IPS-18c (cell line): ENCODE data around the gene PDE8B.

Experiments used
- H3K4me3 ChIP-seq: 2 replicates; pipeline ENCODE4 v1.7.0; 2013; ENCODE audit warnings: low read depth, mild to moderate bottlenecking, low read length, moderate library complexity; ENCODE audit not compliant: insufficient read depth
- H3K9me3 ChIP-seq: one replicate; pipeline ENCODE4 v1.6.1; 2013; ENCODE audit warnings: mild to moderate bottlenecking, low read length, moderate library complexity; ENCODE audit not compliant: control insufficient read depth, insufficient read depth

Gene PDE8B

DNA sequence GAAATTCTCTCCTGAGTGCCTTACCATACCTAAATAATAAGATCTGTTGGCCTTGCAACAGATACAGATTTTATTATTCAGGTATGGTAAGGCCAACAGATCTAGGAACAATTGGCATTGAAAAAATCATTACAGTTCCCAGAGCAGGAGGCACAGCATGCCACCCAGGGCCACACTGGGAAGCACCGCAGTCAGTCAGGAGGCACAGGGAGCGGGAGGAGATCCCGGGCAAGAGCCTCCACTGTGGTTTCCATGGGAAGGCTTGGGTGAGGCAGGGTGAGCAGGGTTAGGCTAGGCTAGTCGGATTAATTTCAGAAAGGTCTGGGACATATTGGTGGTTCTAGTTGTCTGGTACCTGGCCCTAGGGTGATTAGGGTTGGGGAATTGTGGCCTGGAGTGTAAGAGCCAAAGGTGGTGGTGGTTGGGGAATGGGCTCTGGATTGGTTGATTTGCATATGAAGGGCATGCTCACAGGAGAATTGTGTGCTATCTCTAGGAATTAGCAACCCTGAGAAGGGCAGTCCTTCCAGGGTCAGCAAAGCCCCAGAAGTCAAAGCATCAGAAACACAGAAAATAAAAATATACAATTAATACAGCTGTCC, 111.4 kb downstream of the PDE8B start:
- Histone ChIP-seq H3K9me3 (no peaks in the 10 kb centered on the region), H3K4me3 (no peak overlapping the region)

DNA sequence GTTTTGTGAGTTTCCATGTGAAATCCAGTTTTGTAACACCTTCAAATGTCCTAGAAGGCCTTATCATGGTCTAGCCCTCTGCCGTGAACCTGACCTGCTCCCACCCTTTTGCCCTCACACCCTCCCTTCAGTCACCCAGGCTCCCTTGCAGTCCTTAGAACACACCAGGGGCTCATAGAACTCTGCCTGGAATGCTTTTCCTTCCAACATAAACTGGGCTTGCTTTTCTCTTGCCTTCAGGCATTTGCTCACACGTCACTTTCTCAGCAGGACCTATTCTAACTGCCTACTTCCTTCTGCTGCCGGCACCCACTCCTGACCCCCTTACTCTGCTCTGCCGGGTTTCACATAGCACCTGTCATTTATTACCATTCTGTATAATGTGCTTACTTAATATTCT, 111.9 kb downstream of the PDE8B start:
- Histone ChIP-seq H3K4me3 (no peak overlapping the region), H3K9me3 (no peaks in the 10 kb centered on the region)

DNA sequence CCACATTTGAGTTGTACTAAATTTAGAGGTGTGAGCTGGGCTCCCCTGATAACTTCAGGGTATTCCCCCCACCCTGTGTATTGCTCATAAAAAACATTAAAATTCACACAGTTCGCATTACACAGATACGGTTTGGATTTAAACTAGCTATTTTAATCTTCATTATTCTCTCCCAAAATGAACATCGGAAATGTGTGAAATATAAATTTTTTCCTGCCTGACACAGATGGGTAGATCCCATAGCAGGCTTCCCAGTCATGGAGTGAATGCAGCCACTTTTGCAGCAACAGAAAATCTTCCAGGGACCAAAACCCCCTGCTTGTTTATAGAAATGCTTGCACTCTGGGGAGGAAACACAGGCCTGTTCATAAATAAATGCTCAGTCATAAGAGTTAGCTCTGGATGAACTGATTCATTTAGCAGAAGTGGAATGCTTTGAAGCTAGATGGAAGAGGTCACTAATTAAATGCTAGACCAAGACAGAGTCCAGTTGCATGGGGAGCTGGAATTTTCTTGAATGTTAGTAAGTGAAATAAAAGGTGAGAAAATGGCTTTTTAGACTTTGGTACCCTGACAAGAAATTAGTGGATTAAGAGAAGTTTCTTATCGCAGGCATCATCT, 115.6 kb downstream of the PDE8B start:
- no peak overlapping the region for H3K4me3 ChIP-seq
- H3K9me3 ChIP-seq = no peaks in the 10 kb centered on the region

DNA sequence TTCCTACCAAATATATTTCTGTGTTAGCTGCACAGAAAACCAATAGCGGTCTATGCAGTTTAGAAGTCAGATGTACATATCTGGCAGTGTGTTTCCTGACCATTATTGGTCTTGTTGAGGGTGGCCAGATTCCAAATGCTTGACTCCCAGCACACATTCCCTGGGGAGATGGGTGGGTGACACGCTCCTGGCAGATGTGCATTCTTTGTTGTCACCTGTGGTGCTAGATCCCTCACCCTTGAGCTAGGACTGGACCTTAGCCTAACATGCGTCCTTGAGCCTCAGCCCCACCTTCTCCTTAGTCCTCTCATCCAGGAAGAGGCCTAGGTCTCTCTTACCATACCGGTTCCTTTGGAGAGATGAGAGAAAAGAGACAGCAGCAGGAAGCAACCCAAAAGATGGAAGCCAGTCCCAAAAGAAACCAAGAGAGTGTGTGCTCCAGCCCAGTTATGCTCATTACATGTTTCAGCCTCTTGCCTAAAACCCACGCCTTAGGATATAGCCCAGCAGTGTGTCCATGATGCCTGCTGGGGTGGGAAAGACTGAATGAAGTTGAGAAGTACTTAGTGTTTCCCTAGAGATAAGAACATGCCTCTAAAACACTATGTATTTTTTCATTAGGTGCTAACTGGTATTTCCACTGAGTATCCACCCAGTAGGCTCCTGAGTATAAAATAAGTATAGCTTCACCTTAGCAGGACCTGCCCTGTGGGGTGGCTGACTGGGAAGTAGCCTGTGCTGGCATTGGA, 116.7 kb downstream of the PDE8B start:
- no peaks in the 10 kb centered on the region for H3K9me3 ChIP-seq
- no peak overlapping the region for H3K4me3 ChIP-seq

DNA sequence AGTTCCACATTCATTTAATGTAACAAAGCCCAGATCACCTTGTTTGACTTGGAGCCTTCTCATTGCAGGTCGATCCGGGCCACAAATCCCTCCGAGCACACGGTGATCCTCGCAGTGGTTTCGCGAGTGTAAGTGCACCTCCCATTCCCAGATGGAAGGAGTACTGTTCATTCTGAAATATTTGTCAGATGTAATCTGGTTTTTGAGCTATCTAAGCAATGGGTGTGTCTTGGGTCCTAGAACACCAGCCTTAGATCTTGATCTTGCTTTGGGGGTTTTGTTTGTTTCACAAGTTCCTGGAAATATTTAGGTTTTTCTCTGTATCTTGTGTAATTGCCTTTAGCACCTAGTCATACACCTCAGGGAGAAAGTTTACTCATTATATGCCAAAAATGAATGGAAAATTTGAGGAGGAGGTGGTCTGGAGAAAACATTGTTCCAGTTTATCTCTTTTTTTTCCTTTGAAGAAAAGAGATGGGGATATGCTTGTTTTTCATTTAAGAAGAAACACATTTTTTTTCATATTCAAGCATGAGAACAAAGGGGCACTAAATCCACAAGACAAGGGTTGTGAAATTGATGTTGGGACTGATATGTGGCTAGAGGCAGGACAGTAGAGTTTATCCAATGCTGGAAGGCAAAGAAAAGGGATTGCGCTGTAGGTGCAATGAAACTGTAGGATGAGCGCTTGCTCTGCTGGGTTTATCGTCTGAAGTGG, 118.6 kb downstream of the PDE8B start:
- Histone ChIP-seq H3K4me3 (no peak overlapping the region), H3K9me3 (no peaks in the 10 kb centered on the region)

DNA sequence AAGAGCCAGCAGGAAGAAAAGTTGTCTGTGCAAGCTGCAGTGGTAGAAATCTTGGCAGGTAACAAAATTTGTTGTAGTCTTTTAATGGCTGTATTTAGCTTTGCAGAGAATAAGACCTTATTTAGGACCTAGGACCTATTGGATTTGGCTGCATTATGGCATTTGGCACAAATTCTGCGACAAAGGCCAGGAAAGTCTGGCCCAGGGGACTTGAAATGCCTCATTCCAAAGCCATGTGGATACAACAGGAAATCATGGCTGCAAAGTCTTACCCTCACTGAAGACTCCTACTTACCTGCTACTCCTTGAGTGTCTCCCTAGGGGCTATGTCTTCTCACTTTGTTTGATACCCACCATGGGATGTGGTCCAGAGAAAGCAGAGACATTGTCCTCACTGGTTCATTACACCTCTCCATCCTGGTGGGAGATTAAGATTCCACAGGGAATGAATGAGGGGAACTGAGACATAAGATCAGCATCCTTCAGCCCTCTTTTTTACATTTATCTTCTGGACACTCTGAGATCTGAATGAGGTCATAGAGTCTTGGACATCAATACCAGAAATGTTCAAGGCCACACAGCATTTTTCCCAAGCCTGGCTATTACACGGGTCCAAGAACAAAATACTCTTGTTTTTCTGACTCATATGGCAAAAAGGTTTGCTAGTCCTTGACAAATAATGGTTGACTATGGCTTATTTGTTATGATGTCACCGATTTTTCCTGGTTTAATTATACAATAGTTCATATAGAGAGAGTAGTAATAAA, 119.4 kb downstream of the PDE8B start:
- Histone ChIP-seq H3K9me3 (no peaks in the 10 kb centered on the region), H3K4me3 (no peak overlapping the region)

DNA sequence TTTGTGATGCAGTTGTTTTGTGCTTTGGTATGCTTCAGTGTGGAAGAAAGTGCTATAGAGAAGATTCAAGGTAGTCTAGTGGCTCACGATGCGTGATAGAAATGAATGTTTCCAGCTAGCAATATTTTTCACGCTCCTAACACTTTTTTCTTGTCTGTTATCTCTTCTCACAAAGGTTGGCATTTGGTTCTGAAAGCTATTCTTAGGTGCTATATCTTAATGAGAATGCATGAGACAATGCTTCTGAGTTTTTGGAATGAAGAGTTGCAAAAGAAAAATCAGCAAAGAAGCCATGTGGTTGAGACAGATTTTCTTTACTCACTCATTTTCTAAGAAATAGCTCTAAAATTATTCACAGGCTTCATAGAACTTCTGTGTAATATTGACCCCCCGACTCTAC, 122.6 kb downstream of the PDE8B start:
- no peak overlapping the region for H3K4me3 ChIP-seq
- no peaks in the 10 kb centered on the region for H3K9me3 ChIP-seq

DNA sequence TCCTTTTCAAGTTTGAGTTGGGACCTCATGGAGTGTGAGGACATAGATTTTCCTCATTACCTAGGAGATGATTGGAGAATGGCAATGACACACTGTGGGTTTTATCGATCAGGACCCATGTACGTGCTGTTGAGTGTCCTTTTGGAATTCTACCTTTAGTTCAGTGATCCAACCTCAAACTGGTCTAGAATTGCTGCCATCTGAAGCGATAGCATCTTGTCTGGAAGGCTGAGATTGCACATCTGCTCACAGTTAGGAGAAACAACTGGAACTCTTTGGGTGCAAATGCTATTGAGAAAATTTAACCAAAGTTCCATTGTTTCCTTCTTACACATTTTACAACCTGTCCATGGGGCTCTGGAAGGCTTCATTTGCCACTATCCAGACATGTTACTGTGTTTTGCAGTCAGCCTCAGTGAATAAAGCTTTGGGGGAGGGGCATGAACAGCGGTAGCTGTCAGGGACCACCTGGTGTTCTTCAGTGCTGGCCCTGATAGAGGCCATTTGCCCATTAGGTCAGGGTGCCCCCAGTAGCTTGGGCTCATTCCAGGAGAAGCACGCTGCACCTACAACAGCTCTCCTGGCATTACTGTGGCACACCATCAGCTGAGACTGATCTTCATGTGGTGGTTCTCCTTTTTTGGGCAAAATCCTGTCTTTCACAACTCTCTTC, 123.1 kb downstream of the PDE8B start:
- H3K9me3 ChIP-seq = no peaks in the 10 kb centered on the region
- no peak overlapping the region for H3K4me3 ChIP-seq

DNA sequence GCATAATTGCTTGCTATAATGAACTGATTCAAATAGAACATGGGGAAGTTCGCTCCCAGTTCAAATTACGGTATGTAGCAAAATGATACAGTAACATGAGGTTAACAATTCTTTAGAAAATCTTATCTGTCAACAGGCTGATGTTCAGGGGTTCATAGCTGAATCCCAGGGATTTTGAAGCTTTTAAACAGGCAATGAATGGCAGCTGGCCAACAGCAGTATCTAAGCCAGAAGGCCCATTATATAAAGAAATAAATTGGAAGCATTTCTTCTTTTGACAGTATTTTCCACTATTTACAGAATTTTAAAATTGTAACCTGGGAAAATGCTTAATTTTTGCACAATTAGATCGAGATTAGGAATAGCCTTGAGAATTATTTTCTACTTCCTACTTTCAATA, 126.8 kb downstream of the PDE8B start:
- Histone ChIP-seq H3K4me3 (no peak overlapping the region), H3K9me3 (no peaks in the 10 kb centered on the region)

DNA sequence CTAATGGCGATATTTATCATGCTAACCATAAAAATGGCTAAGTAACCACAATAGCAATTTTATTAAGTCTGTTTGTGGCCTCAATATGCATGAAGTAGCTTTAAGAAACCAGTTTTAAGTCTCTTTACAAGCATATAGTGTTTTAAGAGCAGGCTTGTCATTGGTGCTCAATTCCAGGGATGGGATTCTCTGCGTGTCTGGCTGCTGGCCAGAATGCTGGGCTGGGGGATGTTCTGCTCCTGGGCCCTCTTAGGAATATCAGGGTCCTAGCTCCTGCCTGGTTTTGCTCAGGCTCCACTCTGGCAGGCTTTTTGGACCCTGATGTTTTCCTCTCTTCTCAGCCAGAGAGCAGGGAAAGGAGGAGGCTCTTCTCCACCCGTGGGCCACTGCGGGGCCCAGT, 127.2 kb downstream of the PDE8B start:
- Histone ChIP-seq H3K4me3 (no peak overlapping the region), H3K9me3 (no peaks in the 10 kb centered on the region)

DNA sequence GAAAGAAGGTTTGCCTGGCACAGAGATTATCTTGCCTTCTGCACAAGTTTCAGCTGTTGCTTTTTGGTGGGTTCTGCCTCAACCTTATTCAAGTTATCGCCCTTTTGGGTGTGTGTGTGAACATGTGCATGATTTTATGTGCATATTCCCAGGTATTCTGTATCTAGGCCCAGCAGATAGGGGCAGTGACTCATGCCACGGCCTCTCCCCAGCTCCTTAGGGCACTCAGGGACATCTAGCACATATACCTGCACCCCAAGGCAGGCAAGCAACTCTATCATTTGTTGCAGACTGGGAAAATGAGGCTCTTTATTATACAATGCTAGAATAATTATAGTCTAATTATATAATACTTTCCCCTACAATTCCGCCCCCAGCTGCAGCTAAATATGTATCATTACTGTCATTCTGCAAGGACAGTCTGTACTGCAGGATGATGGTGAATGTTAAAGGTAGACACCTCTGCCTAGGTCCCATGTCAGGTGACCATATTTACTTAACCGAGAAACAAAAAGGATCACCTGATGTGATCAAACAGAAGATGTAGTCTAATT, 128.9 kb downstream of the PDE8B start:
- Histone ChIP-seq H3K4me3 (no peak overlapping the region), H3K9me3 (no peaks in the 10 kb centered on the region)

DNA sequence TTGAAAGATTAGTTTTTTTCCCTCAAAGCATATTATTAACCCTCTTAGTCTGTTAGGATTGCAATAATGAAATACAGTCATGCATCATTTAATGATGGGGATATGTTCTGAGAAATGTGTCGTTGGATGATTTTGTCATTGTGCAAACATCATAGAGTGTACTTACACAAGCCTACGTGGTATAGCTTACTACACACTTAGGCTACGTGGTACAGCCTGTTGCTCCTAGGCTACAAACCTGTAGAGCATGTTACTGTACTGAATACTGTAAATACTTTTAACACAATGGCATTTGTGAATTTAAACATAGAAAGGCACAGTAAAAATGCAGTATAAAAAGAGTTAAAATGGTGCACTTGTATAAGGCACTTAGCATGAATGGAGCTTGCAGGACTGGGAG, 132.7 kb downstream of the PDE8B start:
- no peak overlapping the region for H3K4me3 ChIP-seq
- no peaks in the 10 kb centered on the region for H3K9me3 ChIP-seq

DNA sequence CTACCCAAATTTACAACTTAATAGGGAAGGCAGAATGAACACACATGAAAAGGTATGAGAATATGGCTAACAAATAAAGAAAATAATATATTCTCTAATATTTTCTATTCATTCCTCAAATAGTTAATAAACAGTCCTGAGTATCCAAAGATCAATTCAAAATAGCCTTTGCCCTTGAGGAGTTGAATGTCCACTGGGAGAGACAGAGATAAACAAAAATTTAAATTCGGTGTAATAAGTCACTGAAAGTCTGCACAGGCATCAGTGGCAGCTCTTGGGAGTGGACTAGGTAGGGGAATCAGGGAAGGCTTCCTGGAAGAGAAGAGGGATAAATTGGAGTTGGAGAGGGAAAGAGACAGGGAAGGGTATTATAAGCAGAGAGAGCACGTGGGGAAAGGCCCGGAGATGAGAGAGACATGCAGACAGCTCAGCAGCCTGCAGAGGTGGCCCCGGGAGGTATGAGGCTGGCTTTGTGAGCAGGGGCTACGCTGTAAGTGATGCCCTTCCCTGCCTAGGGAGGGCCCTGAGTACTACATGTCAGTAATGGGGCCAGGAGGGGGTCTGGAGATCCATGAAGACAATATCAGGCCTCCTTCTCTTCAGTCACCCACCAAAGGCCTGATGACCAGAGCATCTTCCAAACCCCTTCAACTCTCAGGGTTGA, 137.1 kb downstream of the PDE8B start:
- Histone ChIP-seq H3K4me3 (no peak overlapping the region), H3K9me3 (no peaks in the 10 kb centered on the region)

DNA sequence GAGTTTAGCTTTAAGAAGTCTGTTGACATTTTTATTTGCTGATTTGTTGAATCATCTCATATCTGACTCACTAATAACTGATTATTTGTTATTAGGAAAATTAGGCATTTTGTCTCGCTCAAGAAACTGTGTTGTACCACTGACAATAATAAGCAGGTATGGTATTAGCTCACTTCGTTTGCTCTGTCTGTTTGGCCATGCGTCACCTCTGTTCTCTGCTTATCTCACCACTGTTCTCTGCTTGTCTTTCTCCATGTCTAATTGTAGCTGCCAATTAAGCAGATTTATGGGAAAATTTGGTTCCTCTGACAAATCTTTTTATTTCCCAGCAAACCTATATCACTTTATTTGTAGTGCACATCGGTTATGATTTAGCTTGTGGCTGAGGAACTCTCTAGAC, 142.8 kb downstream of the PDE8B start:
- no peaks in the 10 kb centered on the region for H3K9me3 ChIP-seq
- H3K4me3 ChIP-seq = no peak overlapping the region

DNA sequence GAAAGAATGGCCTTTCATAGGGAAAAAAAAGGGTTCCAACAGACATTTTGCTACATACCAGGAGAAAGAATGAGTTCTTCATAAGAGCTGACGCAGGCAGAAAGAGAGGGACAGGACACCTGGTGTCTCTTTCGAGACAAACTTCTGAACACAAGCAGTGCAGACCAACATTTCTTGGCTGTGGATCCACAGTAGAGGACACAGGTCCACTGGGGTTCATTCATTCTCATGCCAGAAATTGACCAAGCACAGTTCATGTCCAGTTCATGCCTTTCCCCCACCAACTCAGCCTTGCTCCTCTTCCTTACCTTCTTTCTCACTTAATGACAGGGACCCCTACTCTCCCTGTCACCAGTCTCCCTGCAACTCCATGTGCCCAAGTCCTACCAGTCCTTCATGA, 144.0 kb downstream of the PDE8B start:
- H3K9me3 ChIP-seq = no peaks in the 10 kb centered on the region
- no peak overlapping the region for H3K4me3 ChIP-seq

DNA sequence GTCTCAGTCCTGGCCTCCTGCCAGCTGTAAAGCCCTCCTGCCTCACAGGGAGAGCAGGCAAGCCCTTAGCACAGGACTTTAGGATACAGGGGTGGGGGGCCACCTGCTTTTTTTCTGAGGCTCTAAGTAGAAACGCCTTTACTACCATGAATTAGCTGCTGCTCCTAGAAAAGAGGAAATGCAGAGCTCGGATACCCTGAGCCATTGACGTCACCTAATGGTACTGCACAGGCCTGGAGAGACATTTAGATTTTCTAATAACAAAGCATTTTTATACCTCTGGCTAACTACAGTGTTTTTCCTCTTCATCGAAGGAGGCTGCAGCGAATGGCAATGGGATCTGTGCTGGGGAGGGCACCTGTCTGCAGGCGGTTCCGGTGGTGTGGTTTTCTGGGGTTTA, 144.6 kb downstream of the PDE8B start:
- Histone ChIP-seq H3K4me3 (no peak overlapping the region), H3K9me3 (no peaks in the 10 kb centered on the region)
